GM12873 (cell line): ENCODE data around the gene FADD.

Source experiments
- TF ChIP-seq, protein P1 (sequence below): IDR thresholded peaks from 2 replicates; pipeline ENCODE4 v1.5.1; 2012; ENCODE audit warnings: low read depth, mild to moderate bottlenecking, moderate library complexity, low read length, control low read depth; ENCODE audit not compliant: insufficient read depth; ENCODE audit errors: missing control alignments

FADD gene

DNA sequence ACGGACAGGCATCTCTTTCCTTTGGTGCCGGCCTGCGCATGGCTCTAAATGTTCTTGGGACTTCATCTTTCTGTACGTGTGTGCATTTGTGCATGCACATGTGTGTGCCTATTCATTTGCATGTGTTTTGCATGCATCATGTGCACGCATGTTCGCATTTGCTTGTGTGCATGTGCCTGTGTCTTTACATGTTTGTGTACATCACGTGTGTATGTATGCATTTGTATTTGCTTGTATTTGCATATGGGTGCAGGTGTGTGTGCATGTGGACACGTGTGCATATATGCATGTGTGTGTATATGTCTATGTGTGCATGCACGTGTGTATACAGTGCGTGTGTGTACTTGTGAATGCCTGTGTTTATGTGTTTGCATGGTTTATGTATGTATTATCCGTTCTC, 13.5 kb upstream of the FADD start:
- TF ChIP-seq, protein P1, sequence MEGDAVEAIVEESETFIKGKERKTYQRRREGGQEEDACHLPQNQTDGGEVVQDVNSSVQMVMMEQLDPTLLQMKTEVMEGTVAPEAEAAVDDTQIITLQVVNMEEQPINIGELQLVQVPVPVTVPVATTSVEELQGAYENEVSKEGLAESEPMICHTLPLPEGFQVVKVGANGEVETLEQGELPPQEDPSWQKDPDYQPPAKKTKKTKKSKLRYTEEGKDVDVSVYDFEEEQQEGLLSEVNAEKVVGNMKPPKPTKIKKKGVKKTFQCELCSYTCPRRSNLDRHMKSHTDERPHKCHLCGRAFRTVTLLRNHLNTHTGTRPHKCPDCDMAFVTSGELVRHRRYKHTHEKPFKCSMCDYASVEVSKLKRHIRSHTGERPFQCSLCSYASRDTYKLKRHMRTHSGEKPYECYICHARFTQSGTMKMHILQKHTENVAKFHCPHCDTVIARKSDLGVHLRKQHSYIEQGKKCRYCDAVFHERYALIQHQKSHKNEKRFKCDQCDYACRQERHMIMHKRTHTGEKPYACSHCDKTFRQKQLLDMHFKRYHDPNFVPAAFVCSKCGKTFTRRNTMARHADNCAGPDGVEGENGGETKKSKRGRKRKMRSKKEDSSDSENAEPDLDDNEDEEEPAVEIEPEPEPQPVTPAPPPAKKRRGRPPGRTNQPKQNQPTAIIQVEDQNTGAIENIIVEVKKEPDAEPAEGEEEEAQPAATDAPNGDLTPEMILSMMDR: no peak

- TF ChIP-seq, protein P1: peak; percentile 71
These were observed 11.5 kb upstream of the FADD start for GRCh38 chr11:70191495-70192140.

DNA sequence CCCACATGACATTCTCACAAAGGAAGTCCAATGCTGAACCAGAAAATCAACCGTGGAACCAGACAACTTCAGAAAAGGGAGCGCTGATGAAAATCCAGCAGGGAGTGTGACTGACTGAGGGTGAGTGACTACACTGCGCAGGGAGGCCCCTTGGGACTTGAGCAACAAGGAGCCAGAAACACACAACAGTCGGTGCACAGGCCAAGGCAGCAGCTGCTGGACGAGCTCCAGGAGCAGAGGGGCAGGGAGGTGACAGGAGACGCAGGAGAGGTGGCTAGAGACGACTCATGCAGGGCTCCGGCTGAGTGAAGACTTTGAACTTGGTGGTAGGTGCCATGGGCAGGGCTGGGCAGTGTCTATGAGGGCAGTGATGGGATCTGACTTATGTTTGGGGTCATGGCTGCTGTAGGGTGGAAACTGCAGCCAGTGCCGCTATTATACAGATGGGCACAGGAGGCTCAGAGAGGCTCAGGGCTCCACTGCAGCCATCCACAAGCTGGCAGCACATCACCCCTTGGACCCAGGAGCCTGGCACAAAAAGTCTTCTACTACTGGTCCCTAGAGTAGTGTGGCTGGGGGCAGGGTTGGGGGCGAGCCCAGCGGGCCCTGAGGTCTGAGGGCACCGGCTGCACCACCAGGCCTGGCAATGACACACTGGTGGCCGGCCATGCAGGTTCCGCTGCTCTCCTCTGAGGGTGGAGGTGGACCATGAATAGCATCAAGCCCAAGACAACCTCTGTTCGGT, 10.3 kb upstream of the FADD start:
- TF ChIP-seq, protein P1: no peak

DNA sequence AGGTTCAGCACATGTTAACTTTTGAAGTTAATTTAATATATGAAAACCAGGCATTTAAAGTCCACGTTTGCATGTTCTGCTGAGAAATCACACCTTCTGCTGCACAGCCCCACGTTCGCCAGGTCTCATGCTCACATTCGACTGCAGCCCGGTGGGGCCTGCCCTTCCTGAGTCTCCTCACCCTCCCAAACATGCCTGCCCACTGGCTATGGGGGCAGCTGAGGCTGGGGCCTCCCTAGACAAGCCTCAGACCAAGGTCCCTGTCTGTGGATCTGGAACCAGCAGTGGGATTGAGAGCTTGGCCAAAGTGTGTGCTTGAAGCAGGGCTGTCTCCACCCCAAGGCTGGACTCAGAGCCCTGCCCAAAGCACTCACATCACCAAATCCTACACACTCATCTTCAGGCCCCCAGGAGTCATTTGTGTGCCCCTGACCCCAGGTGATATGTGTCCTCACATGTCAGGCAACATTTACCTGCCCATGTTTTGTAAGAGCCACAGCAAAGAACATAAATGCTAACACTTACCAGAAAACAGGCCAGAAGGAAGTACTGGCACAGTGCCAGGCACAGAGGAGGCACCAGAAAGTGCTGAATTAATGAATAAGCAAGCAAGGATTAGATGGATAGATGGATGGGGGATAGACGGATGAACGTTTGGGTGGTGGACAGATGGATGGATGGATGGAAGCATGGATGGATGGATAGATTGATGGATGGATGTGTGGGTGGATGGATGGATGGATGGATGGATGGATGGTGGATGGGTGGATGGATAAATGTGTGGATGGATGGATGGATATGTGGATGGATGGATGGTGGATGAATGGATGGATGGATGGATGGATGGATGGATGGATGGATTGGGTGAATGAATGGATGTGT, 9.4 kb upstream of the FADD start:
- TF ChIP-seq, protein P1: no peak

GRCh38 chr11:70194792-70195791, 8.0 kb upstream of the FADD start:
- TF ChIP-seq, protein P1: no peak

DNA sequence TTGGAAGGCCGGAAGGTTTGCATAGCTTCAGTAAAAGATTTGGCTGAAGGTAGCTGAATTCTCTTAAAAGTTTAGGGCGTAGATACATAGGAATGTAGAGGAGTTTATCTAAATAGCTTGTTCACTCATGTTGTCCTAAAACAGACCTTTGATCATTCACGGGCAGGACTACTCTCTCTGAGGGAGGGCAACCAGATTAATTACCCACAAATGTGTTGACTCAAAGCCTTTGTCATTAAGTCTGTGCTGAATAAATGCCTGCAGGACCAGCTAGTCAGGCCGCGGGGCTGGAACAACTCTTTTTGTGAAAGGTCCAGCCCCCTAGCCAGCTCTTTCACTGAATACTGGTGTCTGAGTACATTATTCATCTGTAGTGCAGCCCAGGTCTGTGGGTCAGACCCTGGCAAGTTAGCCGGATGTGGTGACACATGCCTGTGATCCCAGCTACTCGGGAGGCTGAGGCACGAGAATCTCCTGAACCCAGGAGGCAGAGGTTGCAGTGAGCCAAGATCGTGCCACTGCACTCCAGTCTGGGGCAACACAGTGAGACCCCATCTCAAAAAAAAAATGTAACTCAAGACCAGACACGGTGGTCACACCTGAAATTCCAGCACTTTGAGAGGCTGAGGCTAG, 2.8 kb upstream of the FADD start:
- TF ChIP-seq, protein P1: no peak
